ENCODE measurements around the gene MFSD12.

MFSD12 gene

GRCh38 chr19:3496392-3497273 lies 60.8 kb downstream of the MFSD12 start:
- Histone ChIP-seq H3K9me2 (replicated peaks; ENCODE audit: control insufficient read depth, low read length) (no peaks in the 10 kb centered on the region), H3K4me2 (ENCODE audit: low read length) (no peak overlapping the region), H3K27me3 (ENCODE audit: control insufficient read depth, low read length) (no peaks in the 10 kb centered on the region), H3F3A (ENCODE audit: control insufficient read depth, insufficient read depth) (no peaks in the 10 kb centered on the region), H3K79me2 (ENCODE audit: control insufficient read depth, low read length) (peaks cover 37% of the 10 kb centered on the region), H3K27ac (ENCODE audit: low read depth, low read length) (no peak overlapping the region), H3K36me3 (ENCODE audit: control insufficient read depth, low read length) (peaks cover 31% of the 10 kb centered on the region), H4K20me1 (ENCODE audit: control insufficient read depth, insufficient read depth, low read depth, low read length) (no peaks in the 10 kb centered on the region), H3K4me1 (ENCODE audit: control insufficient read depth, low read length) (peaks cover 15% of the 10 kb centered on the region), H3K4me3 (ENCODE audit: low read length) (no peak overlapping the region), H3K9me3 (ENCODE audit: control insufficient read depth, insufficient read depth, low read length) (no peaks in the 10 kb centered on the region)
- TF ChIP-seq CTCF (IDR thresholded peaks at IDR 0.05; ENCODE audit: low read depth, low read length, poor library complexity, severe bottlenecking) (no peak), EZH2phosphoT487 (IDR thresholded peaks at IDR 0.05; ENCODE audit: borderline replicate concordance, low read length) (no peak)

DNA sequence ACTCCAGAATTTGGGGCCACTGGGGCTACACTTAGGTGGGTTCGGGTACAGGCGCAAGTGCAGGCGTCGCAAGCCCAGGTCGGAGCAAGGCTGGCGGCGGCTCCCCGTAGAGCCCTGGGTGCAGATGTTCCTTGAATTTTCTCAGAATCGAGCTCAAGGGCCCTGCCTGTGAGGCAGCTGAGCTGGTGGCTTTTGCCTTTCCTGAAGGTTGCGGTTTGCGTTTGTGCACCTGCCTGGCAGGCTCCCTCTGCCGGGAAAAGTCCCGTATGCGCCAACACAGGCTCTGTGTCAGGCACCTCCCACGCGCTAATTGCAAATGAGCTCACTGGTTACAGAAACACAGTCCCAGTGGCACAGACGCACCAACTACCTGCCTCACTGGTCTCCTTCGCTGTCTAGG lies 62.8 kb downstream of the MFSD12 start:
- Histone ChIP-seq H3K36me3 (ENCODE audit: control insufficient read depth, low read length) (peaks cover 31% of the 10 kb centered on the region), H3K9me3 (ENCODE audit: control insufficient read depth, insufficient read depth, low read length) (no peaks in the 10 kb centered on the region), H4K20me1 (ENCODE audit: control insufficient read depth, insufficient read depth, low read depth, low read length) (no peaks in the 10 kb centered on the region), H3K4me1 (ENCODE audit: control insufficient read depth, low read length) (peaks cover 7% of the 10 kb centered on the region), H3K27me3 (ENCODE audit: control insufficient read depth, low read length) (no peaks in the 10 kb centered on the region), H3F3A (ENCODE audit: control insufficient read depth, insufficient read depth) (no peaks in the 10 kb centered on the region), H3K27ac (ENCODE audit: low read depth, low read length) (no peak overlapping the region), H3K4me3 (ENCODE audit: low read length) (no peak overlapping the region), H3K4me2 (ENCODE audit: low read length) (no peak overlapping the region), H3K9me2 (replicated peaks; ENCODE audit: control insufficient read depth, low read length) (no peaks in the 10 kb centered on the region), H3K79me2 (ENCODE audit: control insufficient read depth, low read length) (peaks cover 28% of the 10 kb centered on the region)
- TF ChIP-seq CTCF (IDR thresholded peaks at IDR 0.05; ENCODE audit: low read depth, low read length, poor library complexity, severe bottlenecking), result no peak
- no peak for TF ChIP-seq EZH2phosphoT487 (IDR thresholded peaks at IDR 0.05; ENCODE audit: borderline replicate concordance, low read length)
